ENCODE results near the gene RSAD1.

RSAD1 gene

GRCh38 chr17:50440172-50440837 is 38.4 kb upstream of the RSAD1 start:
- no peak for DNase-seq (ENCODE audit: extremely low read depth, low read depth)
- TF ChIP-seq, protein P1, sequence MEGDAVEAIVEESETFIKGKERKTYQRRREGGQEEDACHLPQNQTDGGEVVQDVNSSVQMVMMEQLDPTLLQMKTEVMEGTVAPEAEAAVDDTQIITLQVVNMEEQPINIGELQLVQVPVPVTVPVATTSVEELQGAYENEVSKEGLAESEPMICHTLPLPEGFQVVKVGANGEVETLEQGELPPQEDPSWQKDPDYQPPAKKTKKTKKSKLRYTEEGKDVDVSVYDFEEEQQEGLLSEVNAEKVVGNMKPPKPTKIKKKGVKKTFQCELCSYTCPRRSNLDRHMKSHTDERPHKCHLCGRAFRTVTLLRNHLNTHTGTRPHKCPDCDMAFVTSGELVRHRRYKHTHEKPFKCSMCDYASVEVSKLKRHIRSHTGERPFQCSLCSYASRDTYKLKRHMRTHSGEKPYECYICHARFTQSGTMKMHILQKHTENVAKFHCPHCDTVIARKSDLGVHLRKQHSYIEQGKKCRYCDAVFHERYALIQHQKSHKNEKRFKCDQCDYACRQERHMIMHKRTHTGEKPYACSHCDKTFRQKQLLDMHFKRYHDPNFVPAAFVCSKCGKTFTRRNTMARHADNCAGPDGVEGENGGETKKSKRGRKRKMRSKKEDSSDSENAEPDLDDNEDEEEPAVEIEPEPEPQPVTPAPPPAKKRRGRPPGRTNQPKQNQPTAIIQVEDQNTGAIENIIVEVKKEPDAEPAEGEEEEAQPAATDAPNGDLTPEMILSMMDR (IDR thresholded peaks at IDR 0.05; ENCODE audit: low read depth, low read length) = no peak

- TF ChIP-seq, protein P1 (IDR thresholded peaks at IDR 0.05; ENCODE audit: low read depth, low read length) = no peak
Measured at GRCh38 chr17:50440838-50441829, 37.5 kb upstream of the RSAD1 start.

GRCh38 chr17:50443505-50443974 is 35.1 kb upstream of the RSAD1 start:
- DNase-seq (ENCODE audit: extremely low read depth, low read depth) = no peak
- TF ChIP-seq, protein P1 (IDR thresholded peaks at IDR 0.05; ENCODE audit: low read depth, low read length) = no peak

More at GRCh38 chr17:50440838-50441829, 37.5 kb upstream of the RSAD1 start:
- no peak for DNase-seq (ENCODE audit: extremely low read depth, low read depth)

- TF ChIP-seq, protein P1 (IDR thresholded peaks at IDR 0.05; ENCODE audit: low read depth, low read length) = no peak
- no peak for DNase-seq (ENCODE audit: extremely low read depth, low read depth)
Measured at GRCh38 chr17:50444841-50445715, 33.6 kb upstream of the RSAD1 start.

DNA sequence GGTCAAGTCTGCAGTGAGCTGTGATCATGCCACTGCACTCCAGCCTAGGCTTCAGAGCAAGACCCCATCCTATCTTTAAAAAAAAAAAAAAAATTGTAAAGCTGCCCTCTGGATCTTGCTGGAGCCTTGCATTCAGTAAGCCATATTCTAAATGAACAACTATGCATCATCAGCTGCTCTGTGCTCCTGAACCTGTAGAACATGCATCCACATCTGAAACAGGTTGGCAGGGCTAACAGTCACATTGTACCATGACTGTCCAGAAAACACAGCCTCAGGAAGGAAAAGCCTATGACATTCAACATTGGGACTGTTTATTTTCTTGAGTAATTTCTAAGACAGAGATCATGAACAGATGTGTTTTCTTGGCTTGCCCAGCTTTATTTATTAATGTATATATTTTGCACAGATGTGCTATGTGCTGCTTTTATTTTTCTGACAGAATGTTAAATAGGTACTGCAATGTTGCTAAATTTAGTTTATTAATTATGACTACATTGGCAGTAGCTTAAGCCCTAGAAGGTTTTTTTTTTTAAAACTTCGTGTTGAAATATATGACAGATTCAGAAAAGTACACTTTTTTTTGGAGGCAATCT is 32.8 kb upstream of the RSAD1 start:
- DNase-seq (ENCODE audit: extremely low read depth, low read depth) = no peak
- TF ChIP-seq, protein P1 (IDR thresholded peaks at IDR 0.05; ENCODE audit: low read depth, low read length) = no peak

DNA sequence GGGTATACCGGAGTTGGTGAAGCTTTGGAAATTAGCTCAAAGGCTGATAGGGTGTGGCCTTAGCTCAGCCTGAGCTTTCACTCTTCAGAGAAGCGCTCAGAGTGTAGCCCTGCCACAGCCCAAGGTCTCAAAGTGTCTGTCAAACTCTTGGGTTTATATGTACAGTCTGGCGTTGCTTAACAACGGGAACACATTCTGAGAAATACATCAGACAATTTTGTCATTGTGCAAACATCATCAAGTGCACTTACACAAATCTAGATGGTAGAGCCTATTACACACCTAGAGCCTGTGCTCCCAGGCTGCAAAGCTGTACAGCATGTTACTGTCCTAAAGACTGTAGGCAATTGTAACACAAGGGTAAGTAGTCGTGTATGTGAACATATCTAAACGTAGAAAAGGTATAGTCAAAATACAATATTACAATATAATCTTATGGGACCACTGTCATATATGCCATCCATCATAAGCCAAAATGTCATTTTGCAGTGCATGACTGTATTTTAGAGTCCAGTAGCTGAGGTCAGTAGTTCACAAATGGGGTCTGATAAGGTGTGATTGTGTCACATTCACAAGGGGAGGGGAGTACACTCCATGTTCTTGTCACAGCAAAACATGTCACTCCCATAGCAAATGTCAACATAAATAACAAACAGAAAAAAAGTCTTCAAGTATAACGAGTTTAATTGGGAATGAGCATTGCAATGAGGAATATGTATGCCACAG is 30.6 kb upstream of the RSAD1 start:
- TF ChIP-seq, protein P1 (IDR thresholded peaks at IDR 0.05; ENCODE audit: low read depth, low read length) = no peak
- no peak for DNase-seq (ENCODE audit: extremely low read depth, low read depth)

All from AG09319 (cell line).